ENCODE data around the gene CFAP410.

GRCh38 chr21:44295646-44296045 lies 43.5 kb downstream of the CFAP410 start:
- TF ChIP-seq EZH2 (IDR thresholded peaks at IDR 0.05; ENCODE audit: borderline replicate concordance, insufficient read depth, low read length, poor library complexity, severe bottlenecking) (no peak), CTCF (IDR thresholded peaks at IDR 0.05; ENCODE audit: poor library complexity, severe bottlenecking) (no peak), POLR2AphosphoS5 (IDR thresholded peaks at IDR 0.05) (no peak), TAF1 (IDR thresholded peaks at IDR 0.05; ENCODE audit: low read depth) (no peak), RAD21 (conservative IDR thresholded peaks at IDR 0.05) (no peak), REST (IDR thresholded peaks at IDR 0.05; ENCODE audit: borderline replicate concordance) (no peak), EP300 (conservative IDR thresholded peaks at IDR 0.05; ENCODE audit: poor library complexity, severe bottlenecking) (no peak)

Measured in neural cell (in vitro differentiated cells).